ENCODE results near the gene JAKMIP1.

The JAKMIP1 gene

DNA sequence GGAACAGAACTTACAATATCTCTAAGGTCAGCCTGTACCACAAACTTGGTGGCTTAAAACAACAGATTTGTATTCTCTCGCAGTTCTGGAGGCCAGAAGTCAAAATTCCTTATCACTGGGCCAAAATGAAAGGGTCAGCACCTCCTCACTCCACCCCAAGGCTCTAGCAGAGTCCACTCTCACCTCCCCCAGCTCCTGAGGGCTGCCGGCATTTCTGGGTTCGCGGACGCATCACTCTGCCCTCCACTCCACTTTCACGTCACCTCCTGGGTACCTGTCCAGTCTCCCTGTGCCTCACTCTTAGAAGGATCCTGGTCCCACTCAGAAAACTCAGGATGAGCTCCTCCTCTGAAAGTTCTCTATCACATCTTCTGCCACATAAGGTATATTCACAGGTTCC, 34.6 kb downstream of the JAKMIP1 start:
- no peaks in the 10 kb centered on the region for H3K79me2 ChIP-seq (ENCODE audit: low read length)

GRCh38 chr4:6162885-6163284, 37.5 kb downstream of the JAKMIP1 start:
- DNase-seq, result no peak
- Histone ChIP-seq H3K27ac (ENCODE audit: low read length) (no peak overlapping the region), H3K9me3 (replicated peaks; ENCODE audit: insufficient read depth, low read length) (no peaks in the 10 kb centered on the region), H3K27me3 (replicated peaks; ENCODE audit: insufficient read depth, low read length) (no peaks in the 10 kb centered on the region), H3K4me1 (ENCODE audit: low read length) (peaks cover 9% of the 10 kb centered on the region), H3K9ac (ENCODE audit: low read length) (no peak overlapping the region), H3F3A (ENCODE audit: insufficient read depth, low read length) (no peaks in the 10 kb centered on the region), H2AFZ (ENCODE audit: low read length) (no peak overlapping the region), H3K4me2 (ENCODE audit: low read depth, low read length) (no peak overlapping the region), H3K4me3 (ENCODE audit: low read length) (no peak overlapping the region), H3K36me3 (replicated peaks; ENCODE audit: insufficient read depth, low read length) (no peaks in the 10 kb centered on the region), H3K79me2 (ENCODE audit: low read length) (no peaks in the 10 kb centered on the region), H4K20me1 (ENCODE audit: insufficient read depth, low read length) (no peaks in the 10 kb centered on the region), H3K9me2 (replicated peaks; ENCODE audit: insufficient read depth, low read length) (no peaks in the 10 kb centered on the region)
- TF ChIP-seq CTCF (IDR thresholded peaks at IDR 0.05; ENCODE audit: low read length) (no peak), EZH2phosphoT487 (IDR thresholded peaks at IDR 0.05; ENCODE audit: low read length) (no peak), EZH2 (optimal IDR thresholded peaks at IDR 0.05; ENCODE audit: low read depth, low read length) (no peak)

More for the DNA sequence above, 34.6 kb downstream of the JAKMIP1 start:
- peaks cover 11% of the 10 kb centered on the region for H3K4me1 ChIP-seq (ENCODE audit: low read length)
- H4K20me1 ChIP-seq (ENCODE audit: insufficient read depth, low read length), result no peaks in the 10 kb centered on the region
- H2AFZ ChIP-seq (ENCODE audit: low read length), result no peak overlapping the region
- H3K4me2 ChIP-seq (ENCODE audit: low read depth, low read length), result no peak overlapping the region
- H3K9me3 ChIP-seq (replicated peaks; ENCODE audit: insufficient read depth, low read length), result no peaks in the 10 kb centered on the region
- H3K9ac ChIP-seq (ENCODE audit: low read length), result no peak overlapping the region
- H3K9me2 ChIP-seq (replicated peaks; ENCODE audit: insufficient read depth, low read length), result no peaks in the 10 kb centered on the region
- H3F3A ChIP-seq (ENCODE audit: insufficient read depth, low read length), result no peaks in the 10 kb centered on the region
- H3K4me3 ChIP-seq (ENCODE audit: low read length), result no peak overlapping the region
- no peaks in the 10 kb centered on the region for H3K27me3 ChIP-seq (replicated peaks; ENCODE audit: insufficient read depth, low read length)
- no peak for DNase-seq
- no peak overlapping the region for H3K27ac ChIP-seq (ENCODE audit: low read length)
- TF ChIP-seq EZH2phosphoT487 (IDR thresholded peaks at IDR 0.05; ENCODE audit: low read length) (no peak), CTCF (IDR thresholded peaks at IDR 0.05; ENCODE audit: low read length) (no peak), EZH2 (optimal IDR thresholded peaks at IDR 0.05; ENCODE audit: low read depth, low read length) (no peak)
- no peaks in the 10 kb centered on the region for H3K36me3 ChIP-seq (replicated peaks; ENCODE audit: insufficient read depth, low read length)

DNA sequence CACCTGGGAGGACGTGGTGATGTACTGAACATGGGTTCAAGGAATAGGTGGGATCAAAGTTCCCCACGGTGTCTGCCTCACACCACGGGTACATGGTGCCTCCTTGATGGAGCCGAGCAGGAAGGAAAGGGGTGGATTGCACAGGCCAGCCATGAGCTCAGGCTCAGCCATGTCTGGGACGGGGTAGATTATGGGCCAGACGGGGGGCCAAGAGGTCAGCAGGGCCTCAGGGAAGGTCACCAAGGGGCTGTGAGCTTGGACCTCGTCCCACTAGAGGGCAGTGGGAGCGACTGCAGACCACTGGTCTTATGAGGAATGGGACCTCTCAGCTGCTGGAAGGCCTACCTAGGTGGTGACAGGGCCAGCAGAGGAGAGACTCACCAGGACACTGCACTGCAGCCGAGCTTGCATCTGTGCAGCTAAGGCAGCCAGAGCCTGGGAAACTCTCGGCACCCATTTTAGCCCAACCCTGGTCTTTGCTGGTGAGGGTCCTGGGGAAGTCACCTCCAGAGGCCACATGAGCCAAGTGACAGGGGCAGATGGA, 38.4 kb downstream of the JAKMIP1 start:
- no peak for TF ChIP-seq EZH2phosphoT487 (IDR thresholded peaks at IDR 0.05; ENCODE audit: low read length)
- no peak for TF ChIP-seq EZH2 (optimal IDR thresholded peaks at IDR 0.05; ENCODE audit: low read depth, low read length)
- no peak for TF ChIP-seq CTCF (IDR thresholded peaks at IDR 0.05; ENCODE audit: low read length)
- H3K4me3 ChIP-seq (ENCODE audit: low read length), result no peak overlapping the region
- H3K9me2 ChIP-seq (replicated peaks; ENCODE audit: insufficient read depth, low read length), result no peaks in the 10 kb centered on the region
- H3F3A ChIP-seq (ENCODE audit: insufficient read depth, low read length), result no peaks in the 10 kb centered on the region
- no peaks in the 10 kb centered on the region for H3K36me3 ChIP-seq (replicated peaks; ENCODE audit: insufficient read depth, low read length)
- H3K4me1 ChIP-seq (ENCODE audit: low read length), result peaks cover under 1% of the 10 kb centered on the region; the same call in 1 of the 2 replicates
- H3K9me3 ChIP-seq (replicated peaks; ENCODE audit: insufficient read depth, low read length), result no peaks in the 10 kb centered on the region
- no peak overlapping the region for H2AFZ ChIP-seq (ENCODE audit: low read length)
- H4K20me1 ChIP-seq (ENCODE audit: insufficient read depth, low read length), result no peaks in the 10 kb centered on the region
- no peak for DNase-seq
- no peak overlapping the region for H3K9ac ChIP-seq (ENCODE audit: low read length)
- no peak overlapping the region for H3K4me2 ChIP-seq (ENCODE audit: low read depth, low read length)
- no peak overlapping the region for H3K27ac ChIP-seq (ENCODE audit: low read length)
- H3K79me2 ChIP-seq (ENCODE audit: low read length), result no peaks in the 10 kb centered on the region
- H3K27me3 ChIP-seq (replicated peaks; ENCODE audit: insufficient read depth, low read length), result no peaks in the 10 kb centered on the region

Measured in MM.1S (cell line).